HepG2 (cell line): Measurements from ENCODE around the gene DHRS1. TPM values are rescaled to one million over a fixed set of nuclear protein-coding genes. Genes with fewer than 3 reads are reported as not detected.
A peak's percentile ranks its signal among the peaks of the same experiment; 100 is the strongest.
"Not testable (repeated sequence)": the region's sequence is repeated elsewhere in the genome, so short reads cannot be mapped to it uniquely, and the experiment has no call there.

Experiments used
- ATAC-seq: fragments of 200-7000 bp; cut with Tn5 transposase; 3 replicates; pipeline ENCODE4 v1.9.1; 2020; ENCODE audit warnings: mild to moderate bottlenecking, moderate library complexity
- BruUV-seq: library from RNA; stranded (reverse); fragments of 400-500 nt; replicated peaks from 2 replicates; lab custom pipeline; 2021; lab: Mats Ljungman, UMichigan
- CTCF ChIA-PET: fragments of 300-600 bp; formaldehyde crosslinking; extraction: SDS; loops from one replicate; lab custom pipeline; 2021; ENCODE audit warnings: low total read pairs, inconsistent platforms, low intra/inter-chr PET ratio; lab: Yijun Ruan, JAX
- POLR2A ChIA-PET: fragments of 350-600 bp; sonication (Branson Sonifier 250); formaldehyde crosslinking; loops from one replicate; lab custom pipeline; 2020; ENCODE audit warnings: antibody characterized with exemption, inconsistent platforms; lab: Yijun Ruan, JAX
- DNase-seq: peaks from one replicate; pipeline ENCODE4 v3.0.0-alpha.2; 2015; ENCODE audit warnings: low spot score
- FAIRE-seq: peaks from 3 replicates; lab custom pipeline; 2011; peaks lifted over from hg19 to GRCh38; lab: Jason Lieb, UNC
- H2AFZ ChIP-seq: one replicate; pipeline ENCODE4 v1.6.1; 2011; ENCODE audit warnings: low read length, inconsistent platforms
- H3K27ac ChIP-seq: fragments of 300-600 bp; 3 replicates; pipeline ENCODE4 v1.8.0; 2011; ENCODE audit warnings: mixed run types, mild to moderate bottlenecking, mixed read lengths, low read length, inconsistent platforms; ENCODE audit not compliant: insufficient read depth; ENCODE audit errors: extremely low read length
- H3K27me3 ChIP-seq, 2 experiments: fragments of 200-600 bp in 1 of 2; 2 replicates in 1 of 2; 3 replicates in 1 of 2; pipeline versions ENCODE4 v1.6.0 to v1.8.0; 2011; ENCODE audit warnings: low read length in 2 of 2, mild to moderate bottlenecking in 2 of 2, moderate library complexity in 2 of 2, inconsistent platforms in 1 of 2; ENCODE audit not compliant: insufficient read depth in 2 of 2, control insufficient read depth in 1 of 2
- H3K36me3 ChIP-seq, 2 experiments: fragments of 200-600 bp in 1 of 2; replicated peaks in 1 of 2; 2 replicates in 1 of 2; 3 replicates in 1 of 2; pipeline versions ENCODE4 v1.5.1 to v1.8.0; 2011; ENCODE audit warnings: low read length in 2 of 2, inconsistent platforms in 1 of 2; ENCODE audit not compliant: insufficient read depth in 2 of 2, control insufficient read depth in 1 of 2
- H3K4me1 ChIP-seq: 2 replicates; pipeline ENCODE4 v1.5.1; 2012; ENCODE audit warnings: low read length, inconsistent platforms; ENCODE audit not compliant: insufficient read depth
- H3K4me2 ChIP-seq: 2 replicates; pipeline ENCODE4 v1.6.0; 2011; ENCODE audit warnings: low read depth, low read length, inconsistent platforms
- H3K4me3 ChIP-seq, 3 experiments: fragments of 200-600 bp in 1 of 3; sonication (generic), shearing (Covaris generic) in 1 of 3; replicated peaks in 1 of 3; 2 replicates each; pipeline ENCODE4 v1.5.1; 2011 to 2016; ENCODE audit warnings: low read length in 3 of 3, inconsistent platforms in 2 of 3, low read depth in 2 of 3, mild to moderate bottlenecking in 2 of 3, control low read depth in 1 of 3, mixed read lengths in 1 of 3; ENCODE audit not compliant: insufficient read depth in 1 of 3
- H3K79me2 ChIP-seq: one replicate; pipeline ENCODE4 v1.6.1; 2011; ENCODE audit warnings: low read length, inconsistent platforms; ENCODE audit not compliant: insufficient read depth
- H3K9ac ChIP-seq: 2 replicates; pipeline ENCODE4 v1.6.0; 2011; ENCODE audit warnings: mild to moderate bottlenecking, low read depth, low read length, inconsistent platforms; ENCODE audit not compliant: insufficient read depth
- H3K9me3 ChIP-seq: 2 replicates; pipeline ENCODE4 v1.5.1; 2012; ENCODE audit warnings: mild to moderate bottlenecking, low read length
- H4K20me1 ChIP-seq: 2 replicates; pipeline ENCODE4 v1.6.0; 2011; ENCODE audit warnings: inconsistent platforms, mild to moderate bottlenecking, low read length, moderate library complexity; ENCODE audit not compliant: insufficient read depth
- MAFF ChIP-seq: IDR thresholded peaks from 2 replicates; pipeline ENCODE4 v1.6.1; 2011; ENCODE audit warnings: low read depth, low read length, improper control_type of control experiment
- MAFK ChIP-seq, 2 experiments: IDR thresholded peaks in 1 of 2; conservative IDR thresholded peaks in 1 of 2; 2 replicates each; pipeline ENCODE4 v1.6.1; 2011; ENCODE audit warnings: improper control_type of control experiment in 2 of 2, low read length in 2 of 2
- NFAT5 ChIP-seq: sonication (generic); formaldehyde crosslinking; IDR thresholded peaks from 2 replicates; pipeline ENCODE4 v1.4.0; 2020; ENCODE audit warnings: missing genetic modification reagents
- NFIB ChIP-seq: sonication (generic); formaldehyde crosslinking; IDR thresholded peaks from 2 replicates; pipeline ENCODE4 v1.9.0; 2021; ENCODE audit warnings: missing genetic modification reagents, mild to moderate bottlenecking, borderline replicate concordance
- TEAD3 ChIP-seq: optimal IDR thresholded peaks from 2 replicates; pipeline ENCODE3; 2016; ENCODE audit warnings: borderline replicate concordance
- TRIM24 ChIP-seq: sonication (generic); formaldehyde crosslinking; IDR thresholded peaks from 2 replicates; pipeline ENCODE4 v1.8.0; 2022; ENCODE audit warnings: mild to moderate bottlenecking, missing genetic modification reagents
- ZFAT ChIP-seq: sonication (generic); formaldehyde crosslinking; conservative IDR thresholded peaks from 2 replicates; pipeline ENCODE4 v1.8.1; 2023; ENCODE audit warnings: missing genetic modification reagents, inconsistent platforms
- ZKSCAN5 ChIP-seq: sonication (generic); formaldehyde crosslinking; IDR thresholded peaks from 2 replicates; pipeline ENCODE4 v1.5.1; 2020; ENCODE audit warnings: mild to moderate bottlenecking, missing genetic modification reagents
- ZNF557 ChIP-seq: sonication (generic); formaldehyde crosslinking; IDR thresholded peaks from 2 replicates; pipeline ENCODE4 v1.4.0; 2020; ENCODE audit warnings: missing genetic modification reagents
- ZNF703 ChIP-seq: sonication (generic); formaldehyde crosslinking; IDR thresholded peaks from 2 replicates; pipeline ENCODE4 v1.5.1; 2020; ENCODE audit warnings: missing genetic modification reagents, mild to moderate bottlenecking, moderate library complexity, borderline replicate concordance
- WGBS: methylation state at CpG from one replicate; pipeline ENCODE4 v1.1.6; 2017; ENCODE audit warnings: low lambda C conversion rate; 5-methylcytosine and 5-hydroxymethylcytosine counted together
- in situ Hi-C: cut with HindIII; loops from 2 replicates; pipeline ENCODE4 v1.10.0; 2017; ENCODE audit warnings: low pct_unique_long_range_greater_than_20kb; ENCODE audit not compliant: extremely low pct_ligation_motif_present
- intact Hi-C: fragments of 100-400 bp; cut with micrococcal nuclease; formaldehyde crosslinking; loops from one replicate; pipeline ENCODE4 v1.10.0; 2022; ENCODE audit not compliant: unreplicated experiment
- polyA plus RNA-seq, 8 experiments: library from polyadenylated mRNA; depleted of rRNA in 3 of 8; stranded (reverse) in 7 of 8; unstranded in 1 of 8; fragments of >200 nt; fragmentation: Illumina TruSeq in 4 of 8; extraction: Trizol in 4 of 8; gene quantifications; 2 replicates each; pipeline versions ENCODE4 v1.2.1 to v1.2.3, GENCODE V29; 2011 to 2016; ENCODE audit warnings: low read depth in 4 of 8, missing spikeins in 1 of 8, mixed read lengths in 1 of 8; ENCODE audit not compliant: insufficient read depth in 1 of 8
- total RNA-seq, 5 experiments: library from RNA; depleted of rRNA; stranded (reverse); fragments of >200 nt; fragmentation: Illumina TruSeq; extraction: Trizol; gene quantifications; 2 replicates each; pipeline ENCODE4 v1.2.3, GENCODE V29; 2016; ENCODE audit warnings: low read depth in 1 of 5

The DHRS1 gene
- total and polyA plus RNA-seq, 2 of the 13 experiments (the other 11 are each of a cell fraction or from before 2014, with no cell fraction given): 49.8 to 60.8 TPM

DNA sequence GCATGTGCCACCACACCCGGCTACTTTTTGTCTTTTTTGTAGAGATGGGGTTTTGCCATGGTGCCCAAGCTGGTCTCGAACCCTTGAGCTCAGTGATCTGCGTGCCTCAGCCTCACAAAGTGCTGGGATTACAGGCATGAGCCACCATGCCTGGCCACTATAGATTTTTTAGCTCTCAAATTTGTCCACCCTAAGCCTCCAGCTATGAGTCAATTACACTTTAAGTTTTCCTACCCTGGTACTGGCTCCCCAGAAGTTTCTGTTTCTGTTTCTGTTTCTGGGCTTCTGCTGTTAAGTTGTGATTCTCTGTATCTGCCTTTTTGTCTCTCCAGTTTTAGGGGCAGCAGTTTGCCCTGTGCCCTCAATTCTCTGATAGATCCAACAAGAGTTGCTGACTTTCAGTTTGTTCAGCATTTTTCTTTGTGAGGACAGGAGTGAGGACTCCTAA is 52.8 kb downstream of the DHRS1 start:
- Histone ChIP-seq H4K20me1 (no peaks in the 10 kb centered on the region), H3K4me2 (no peak overlapping the region), H3K36me3 (no peaks in the 10 kb centered on the region), H3K4me3 (no peak overlapping the region), H3K27me3 (no peaks in the 10 kb centered on the region; a peak in 1 of 5 replicates), H2AFZ (no peak overlapping the region), H3K9me3 (no peaks in the 10 kb centered on the region), H3K4me1 (peaks cover 26% of the 10 kb centered on the region), H3K9ac (no peak overlapping the region), H3K79me2 (peaks cover 2% of the 10 kb centered on the region), H3K27ac (no peak overlapping the region)
- intact Hi-C loops (no loop called here), in situ Hi-C loops (loop anchor here (10.0 kb wide), 1 partner anchor 188 kb away; no protein-coding TSS in a partner anchor)
- FAIRE-seq (no peak), DNase-seq (no peak), ATAC-seq (no peak)
- no TSS peak for BruUV-seq
- 86% methylated on average over 3 of the region's 3 CpGs for WGBS
- ChIA-PET POLR2A (interaction anchor here (0.6 to 18.0 kb wide), 10 partner anchors 8 to 133 kb away, joined by 3 to 850 read pairs (median 4); partner anchors contain the start of genes CHMP4A, CIDEB, DHRS1 and LTB4R), CTCF (no interaction called here)
- TF ChIP-seq ZFAT (CRISPR knock-in tag): no peak
- peak; percentile 21 to 47; a peak in 2 of 4 replicates for TF ChIP-seq MAFK (conservative IDR thresholded peaks at IDR 0.05 in 1 of 2, IDR thresholded peaks at IDR 0.05 in 1 of 2; ENCODE audit: low read length in 2 of 2)
- TF ChIP-seq ZKSCAN5: no peak
- 0 out of 2 replicates have a peak, but pooled peaks have one; percentile 19 for TF ChIP-seq MAFF
- no peak for TF ChIP-seq ZNF557 (CRISPR knock-in tag)

DNA sequence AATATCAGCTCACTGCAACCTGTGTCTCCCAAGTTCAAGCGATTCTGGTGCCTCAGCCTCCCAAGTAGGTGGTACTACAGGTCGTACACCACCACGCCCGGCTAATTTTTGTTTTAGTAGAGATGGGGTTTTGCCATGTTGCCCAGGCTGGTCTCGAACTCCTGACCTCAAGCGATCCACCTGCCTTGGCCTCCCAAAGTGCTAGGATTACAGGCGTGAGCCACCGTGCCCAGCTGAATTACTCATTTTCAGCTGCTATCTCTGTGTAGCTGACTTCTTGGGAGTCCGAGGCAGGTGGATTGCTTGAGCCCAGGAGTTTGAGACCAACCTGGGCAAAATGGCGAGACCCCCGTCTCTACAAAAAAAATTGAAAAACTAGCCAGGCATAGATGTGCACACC is 54.2 kb downstream of the DHRS1 start:
- FAIRE-seq, H3K4me2 ChIP-seq, H4K20me1 ChIP-seq, H3K36me3 ChIP-seq, H3K9ac ChIP-seq, H3K27ac ChIP-seq, H3K9me3 ChIP-seq, DNase-seq, H3K27me3 ChIP-seq, H3K4me3 ChIP-seq, ATAC-seq, H2AFZ ChIP-seq, BruUV-seq, intact Hi-C loops: not testable (repeated sequence)
- Histone ChIP-seq H3K79me2 (peaks cover 11% of the 10 kb centered on the region), H3K4me1 (peaks cover 38% of the 10 kb centered on the region)
- TF ChIP-seq TRIM24 (CRISPR knock-in tag) (0 out of 2 replicates have a peak, but pooled peaks have one; percentile 21), NFIB (0 out of 2 replicates have a peak, but pooled peaks have one; percentile 20), ZNF703 (CRISPR knock-in tag) (peak; percentile 8; the same call in 1 of the 2 replicates), NFAT5 (CRISPR knock-in tag) (0 out of 2 replicates have a peak, but pooled peaks have one; percentile 19), TEAD3 (CRISPR knock-in tag) (peak; percentile 33)
- ChIA-PET POLR2A (interaction anchor here (0.7 to 18.0 kb wide), 7 partner anchors 12 to 1315 kb away, joined by 3 to 850 read pairs (median 7); partner anchors contain the start of genes CHMP4A, CIDEB, DHRS1 and LTB4R), CTCF (interaction anchor here (5.4 kb wide), 1 partner anchor 53 kb away, joined by 217 read pairs; the partner anchor contains the start of genes DHRS1 and NOP9)
- in situ Hi-C loops: loop anchor here (10.0 kb wide), 1 partner anchor 189 kb away; no protein-coding TSS in a partner anchor
- 94% methylated on average over 11 of the region's 11 CpGs for WGBS
